Upper lobe of left lung (tissue), 6 donors: ENCODE results near the gene TRIM65. TPM values are rescaled to one million over a fixed set of nuclear protein-coding genes. Genes with fewer than 3 reads are reported as not detected.
A peak's percentile ranks its signal among the peaks of the same experiment; 100 is the strongest.

Experiments used
- ATAC-seq, 2 donors: fragments of 200-7000 bp; cut with Tn5 transposase; one replicate each; pipeline ENCODE4 v1.9.1; 2022; ENCODE audit warnings: mild to moderate bottlenecking in 2 of 2, moderate library complexity in 2 of 2; ENCODE audit not compliant: low FRiP score in 2 of 2
- DNase-seq, 2 donors: peaks; one replicate each; pipeline ENCODE4 v3.0.0-alpha.2; 2019 to 2020
- H3K27ac ChIP-seq, 4 donors: fragments of 200-600 bp; sonication (generic); one replicate each; pipeline ENCODE4 v1.5.1; 2016 to 2019
- H3K27me3 ChIP-seq, 4 donors: fragments of 200-600 bp; sonication (generic); one replicate each; pipeline ENCODE4 v1.5.1; 2017 to 2019
- H3K36me3 ChIP-seq, 4 donors: fragments of 200-600 bp; sonication (generic); one replicate each; pipeline ENCODE4 v1.5.1; 2016 to 2019
- H3K4me1 ChIP-seq, 4 donors: fragments of 200-600 bp; sonication (generic); one replicate each; pipeline ENCODE4 v1.5.1; 2018 to 2019
- H3K4me3 ChIP-seq, 4 donors: fragments of 200-600 bp; sonication (generic); one replicate each; pipeline ENCODE4 v1.5.1; 2017 to 2019; ENCODE audit warnings: mild to moderate bottlenecking in 2 of 4, moderate library complexity in 1 of 4
- H3K9me3 ChIP-seq, 4 donors: fragments of 200-600 bp; sonication (generic); one replicate each; pipeline ENCODE4 v1.5.1; 2018 to 2019
- EP300 ChIP-seq, 4 donors: sonication (generic); formaldehyde crosslinking; IDR thresholded peaks; one replicate each; pipeline ENCODE4 v1.5.1; 2017; ENCODE audit warnings: antibody characterized with exemption in 4 of 4, control low read depth in 2 of 4
- POLR2A ChIP-seq, 4 donors: fragments of 450-650 bp; IDR thresholded peaks; one replicate each; pipeline ENCODE4 v1.5.1; 2016 to 2017; ENCODE audit warnings: antibody characterized with exemption in 4 of 4, mild to moderate bottlenecking in 2 of 4
- POLR2AphosphoS5 ChIP-seq, 2 donors: sonication (generic); formaldehyde crosslinking; IDR thresholded peaks; one replicate each; pipeline ENCODE4 v1.5.1; 2017; ENCODE audit warnings: antibody characterized with exemption in 2 of 2
- WGBS, 2 donors: methylation state at CpG; one replicate each; pipeline ENCODE4 v1.1.5; 2017 to 2018; 5-methylcytosine and 5-hydroxymethylcytosine counted together
- total RNA-seq, 6 donors: library from RNA; depleted of rRNA in 4 of 6; stranded (reverse); fragments of >200 nt in 4 of 6; gene quantifications; one replicate each; pipeline versions ENCODE4 v1.1.0 to v1.2.1, GENCODE V29; 2016 to 2021
- TF ChIP-seq, protein P1 (sequence below), 6 experiments: fragments of 450-650 bp in 4 of 6; fragments of 200-600 bp in 2 of 6; sonication (generic) in 2 of 6; IDR thresholded peaks; one replicate each; pipeline ENCODE4 v1.5.1; 2016 to 2019; ENCODE audit warnings: antibody characterized with exemption in 6 of 6
- donor health status: DM: no; HTN: no; CAD: no; lungs with moderate emphysema.
- donor health status: DM: no; HTN: yes; CAD: no; lungs with severe emphysema.

The TRIM65 gene
- total RNA-seq, 6 donors from 2014 or later = 23.4 to 35.1 (median 28.2) TPM

DNA sequence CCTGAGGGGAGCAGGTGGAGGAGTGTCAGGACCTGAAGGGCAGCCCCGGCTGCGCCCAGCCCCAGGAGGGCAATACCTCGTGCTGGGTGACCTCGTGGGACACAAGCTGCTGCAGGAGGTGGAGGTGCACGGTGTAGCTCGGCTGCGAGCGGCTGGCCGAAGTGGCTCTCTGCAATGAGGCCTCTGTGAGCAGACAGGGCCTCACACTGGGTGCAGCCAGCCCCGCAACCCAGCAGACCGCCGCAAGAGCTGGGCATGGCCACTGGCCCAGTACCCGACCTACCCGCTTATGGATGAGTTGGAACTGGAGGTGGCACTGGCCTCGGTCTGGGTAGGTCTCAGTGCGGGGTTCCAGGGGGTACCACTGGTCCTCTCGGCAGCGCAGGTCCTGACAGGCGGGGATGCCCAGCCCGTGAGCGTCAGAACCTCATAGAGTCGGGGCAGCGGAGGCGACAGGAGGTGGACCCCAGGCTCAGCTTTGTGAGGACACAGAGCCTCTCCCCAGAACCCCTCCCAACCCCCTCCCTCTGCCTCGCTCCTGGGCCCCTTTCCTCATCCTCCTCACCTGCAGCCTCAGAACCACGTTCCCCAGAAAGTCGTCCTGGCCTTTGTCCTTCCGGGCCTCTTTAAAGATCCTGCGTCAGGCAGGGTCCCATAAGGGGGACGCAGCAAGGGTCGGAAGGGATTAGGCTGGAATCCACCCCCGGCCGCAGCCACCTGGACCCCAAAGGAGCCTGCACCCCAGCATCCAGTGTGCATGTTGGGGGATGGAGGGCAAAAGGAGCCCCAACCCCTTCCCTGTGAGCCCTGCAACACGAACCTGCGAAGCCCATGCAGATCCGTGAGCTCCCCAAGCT lies 56.6 kb downstream of the TRIM65 start:
- peaks cover 0 to 43% (median 32%) of the 10 kb centered on the region in 4 donors for H3K36me3 ChIP-seq
- TF ChIP-seq POLR2AphosphoS5 (IDR thresholded peaks at IDR 0.05) (no peak), EP300 (IDR thresholded peaks at IDR 0.05) (no peak), POLR2A (IDR thresholded peaks at IDR 0.05) (no peak)
- TF ChIP-seq, protein P1, sequence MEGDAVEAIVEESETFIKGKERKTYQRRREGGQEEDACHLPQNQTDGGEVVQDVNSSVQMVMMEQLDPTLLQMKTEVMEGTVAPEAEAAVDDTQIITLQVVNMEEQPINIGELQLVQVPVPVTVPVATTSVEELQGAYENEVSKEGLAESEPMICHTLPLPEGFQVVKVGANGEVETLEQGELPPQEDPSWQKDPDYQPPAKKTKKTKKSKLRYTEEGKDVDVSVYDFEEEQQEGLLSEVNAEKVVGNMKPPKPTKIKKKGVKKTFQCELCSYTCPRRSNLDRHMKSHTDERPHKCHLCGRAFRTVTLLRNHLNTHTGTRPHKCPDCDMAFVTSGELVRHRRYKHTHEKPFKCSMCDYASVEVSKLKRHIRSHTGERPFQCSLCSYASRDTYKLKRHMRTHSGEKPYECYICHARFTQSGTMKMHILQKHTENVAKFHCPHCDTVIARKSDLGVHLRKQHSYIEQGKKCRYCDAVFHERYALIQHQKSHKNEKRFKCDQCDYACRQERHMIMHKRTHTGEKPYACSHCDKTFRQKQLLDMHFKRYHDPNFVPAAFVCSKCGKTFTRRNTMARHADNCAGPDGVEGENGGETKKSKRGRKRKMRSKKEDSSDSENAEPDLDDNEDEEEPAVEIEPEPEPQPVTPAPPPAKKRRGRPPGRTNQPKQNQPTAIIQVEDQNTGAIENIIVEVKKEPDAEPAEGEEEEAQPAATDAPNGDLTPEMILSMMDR (IDR thresholded peaks at IDR 0.05) = no peak
- no peaks in the 10 kb centered on the region for H3K27me3 ChIP-seq
- no peak overlapping the region for H3K4me3 ChIP-seq
- DNase-seq (peak in 1 of 2 donors; percentile 80), ATAC-seq (no peak)
- peaks cover 19 to 31% (median 24%) of the 10 kb centered on the region in 4 donors for H3K4me1 ChIP-seq
- 94 to 96% methylated on average over 27 to 30 of the region's 36 CpGs for WGBS, 2 donors
- H3K9me3 ChIP-seq = no peaks in the 10 kb centered on the region
- peak overlapping the region in 1 of 4 donors; percentile 23 for H3K27ac ChIP-seq

Other genes with a start within 250 kb of the TRIM65 start
- 10 to 100 TPM; 11.4 to 97.4 (median 41.4) TPM for gene RECQL5, start 229.8 kb downstream of the TRIM65 start, total RNA-seq
- gene SAP30BP, start 229.6 kb downstream of the TRIM65 start, total RNA-seq = 100 to 1,000 TPM in 1 of 6 donors, 10 to 100 TPM in 5; 64.1 to 125 (median 80.8) TPM
- 10 to 100 TPM; 16.8 to 75.2 (median 41.2) TPM for gene ITGB4, start 175.5 kb downstream of the TRIM65 start, total RNA-seq
- 10 to 100 TPM; 18.9 to 65.7 (median 40.6) TPM for gene GALK1, start 131.8 kb downstream of the TRIM65 start, total RNA-seq
- gene UNK, start 112.1 kb downstream of the TRIM65 start, total RNA-seq = 10 to 100 TPM; 22.4 to 97.4 (median 31.4) TPM
- gene UNC13D, start 52.5 kb downstream of the TRIM65 start, total RNA-seq = 100 to 1,000 TPM in 4 of 6 donors, 10 to 100 TPM in 2; 38.0 to 243 (median 123) TPM
- 100 to 1,000 TPM in 2 of 6 donors, 10 to 100 TPM in 4; 70.1 to 183 (median 87.8) TPM for gene WBP2, start 41.6 kb downstream of the TRIM65 start, total RNA-seq
- 10 to 100 TPM; 20.1 to 55.6 (median 33.3) TPM for gene TRIM47, start 18.4 kb downstream of the TRIM65 start, total RNA-seq
- gene MRPL38, start 7.9 kb upstream of the TRIM65 start, total RNA-seq = 100 to 1,000 TPM in 1 of 6 donors, 10 to 100 TPM in 5; 35.4 to 115 (median 77.0) TPM
- gene FBF1, start 44.1 kb upstream of the TRIM65 start, total RNA-seq = 10 to 100 TPM in 4 of 6 donors, 1 to 10 TPM in 2; 9.3 to 66.0 (median 14.3) TPM
- gene ACOX1, start 82.2 kb upstream of the TRIM65 start, total RNA-seq = 10 to 100 TPM; 33.2 to 84.2 (median 57.4) TPM
- 10 to 100 TPM in 5 of 6 donors, not detected in 1; 13.6 to 29.3 (median 17.0) TPM for gene TEN1, start 82.3 kb upstream of the TRIM65 start, total RNA-seq
- 10 to 100 TPM in 1 of 6 donors, 1 to 10 TPM in 5; 3.0 to 15.7 (median 7.0) TPM for gene CDK3, start 103.9 kb upstream of the TRIM65 start, total RNA-seq
- gene EVPL, start 130.4 kb upstream of the TRIM65 start, total RNA-seq = 100 to 1,000 TPM in 1 of 6 donors, 10 to 100 TPM in 5; 47.5 to 142 (median 63.4) TPM
- gene SRP68, start 175.6 kb upstream of the TRIM65 start, total RNA-seq = 10 to 100 TPM; 41.8 to 68.2 (median 56.1) TPM
- gene GALR2, start 177.8 kb upstream of the TRIM65 start, total RNA-seq = under 1 TPM in 1 of 6 donors, not detected in 5; 0.61 TPM
- not detected for gene ZACN, start 182.2 kb upstream of the TRIM65 start, total RNA-seq
- gene EXOC7, start 206.8 kb upstream of the TRIM65 start, total RNA-seq = 100 to 1,000 TPM in 3 of 6 donors, 10 to 100 TPM in 3; 69.4 to 233 (median 103) TPM
- gene FOXJ1, start 244.3 kb upstream of the TRIM65 start, total RNA-seq = 10 to 100 TPM in 5 of 6 donors, 1 to 10 TPM in 1; 3.3 to 86.6 (median 32.2) TPM